Thoracic aorta (tissue), 2 donors: ENCODE data around the gene TNS3. TPM values are rescaled to one million over a fixed set of nuclear protein-coding genes. Genes with fewer than 3 reads are reported as not detected.

Source experiments
- ATAC-seq: fragments of 150-250 bp; one replicate; pipeline ENCODE4 v1.8.0; 2017; ENCODE audit warnings: low read depth; ENCODE audit not compliant: insufficient number of reproducible peaks, low FRiP score
- DNase-seq: peaks from one replicate; pipeline ENCODE4 v3.0.0-alpha.2; 2020; ENCODE audit warnings: low spot score
- H3K27ac ChIP-seq, 2 donors: fragments of 200-600 bp; sonication (generic); 1 replicate in 1 of 2; 2 replicates in 1 of 2; pipeline ENCODE4 v1.5.1; 2016; ENCODE audit warnings: mild to moderate bottlenecking in 2 of 2, moderate library complexity in 2 of 2
- H3K27me3 ChIP-seq: fragments of 200-600 bp; sonication (generic); replicated peaks from 2 replicates; pipeline ENCODE4 v1.6.0; 2016; ENCODE audit warnings: mild to moderate bottlenecking; ENCODE audit not compliant: insufficient read depth
- H3K36me3 ChIP-seq: fragments of 200-600 bp; sonication (generic); one replicate; pipeline ENCODE4 v1.5.1; 2016
- H3K4me1 ChIP-seq, 2 donors: fragments of 200-600 bp; sonication (generic); 1 replicate in 1 of 2; 2 replicates in 1 of 2; pipeline versions ENCODE4 v1.5.1 to v1.6.0; 2016; ENCODE audit warnings: low read depth in 2 of 2, mild to moderate bottlenecking in 1 of 2; ENCODE audit not compliant: control insufficient read depth in 1 of 2
- H3K4me3 ChIP-seq: fragments of 200-600 bp; sonication (generic); 2 replicates; pipeline ENCODE4 v1.5.1; 2016; ENCODE audit warnings: mild to moderate bottlenecking
- H3K9me3 ChIP-seq: fragments of 200-600 bp; sonication (generic); 2 replicates; pipeline ENCODE4 v1.5.1; 2016
- total RNA-seq, 2 donors: library from RNA; depleted of rRNA; stranded (reverse); fragments of >200 nt; gene quantifications; one replicate each; pipeline versions ENCODE4 v1.1.0 to v1.2.3, GENCODE V29; 2016
- TF ChIP-seq, protein P1 (sequence below): fragments of 200-600 bp; sonication (generic); IDR thresholded peaks from one replicate; pipeline ENCODE4 v1.5.1; 2019; ENCODE audit warnings: antibody characterized with exemption

The TNS3 gene
- total RNA-seq, 2 donors from 2014 or later = 138 to 151 TPM

DNA sequence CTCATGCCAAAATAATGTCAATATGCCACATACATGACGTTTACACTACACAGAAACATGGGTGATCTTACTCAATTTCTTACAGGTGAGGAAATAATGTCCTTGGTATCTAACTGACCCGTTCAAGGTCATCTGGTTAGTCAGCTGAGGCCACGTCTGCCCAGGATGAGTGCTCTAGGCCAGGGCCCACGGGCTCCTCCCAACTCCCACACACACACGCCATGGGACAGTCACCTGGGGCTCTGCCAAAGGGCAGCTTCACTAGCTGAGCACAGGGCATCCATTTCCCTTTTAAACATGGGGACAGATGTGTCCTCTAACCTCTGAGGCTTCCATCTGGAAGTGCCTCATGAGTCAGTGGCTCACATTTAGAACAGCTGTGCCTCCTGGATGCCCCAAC is 123.9 kb downstream of the TNS3 start:
- H3K4me3 ChIP-seq = no peak overlapping the region
- no peaks in the 10 kb centered on the region for H3K27me3 ChIP-seq
- DNase-seq (peak; percentile 42), ATAC-seq (no peak)
- H3K9me3 ChIP-seq = no peaks in the 10 kb centered on the region
- peaks cover 29 to 55% of the 10 kb centered on the region in 2 donors for H3K4me1 ChIP-seq
- TF ChIP-seq, protein P1, sequence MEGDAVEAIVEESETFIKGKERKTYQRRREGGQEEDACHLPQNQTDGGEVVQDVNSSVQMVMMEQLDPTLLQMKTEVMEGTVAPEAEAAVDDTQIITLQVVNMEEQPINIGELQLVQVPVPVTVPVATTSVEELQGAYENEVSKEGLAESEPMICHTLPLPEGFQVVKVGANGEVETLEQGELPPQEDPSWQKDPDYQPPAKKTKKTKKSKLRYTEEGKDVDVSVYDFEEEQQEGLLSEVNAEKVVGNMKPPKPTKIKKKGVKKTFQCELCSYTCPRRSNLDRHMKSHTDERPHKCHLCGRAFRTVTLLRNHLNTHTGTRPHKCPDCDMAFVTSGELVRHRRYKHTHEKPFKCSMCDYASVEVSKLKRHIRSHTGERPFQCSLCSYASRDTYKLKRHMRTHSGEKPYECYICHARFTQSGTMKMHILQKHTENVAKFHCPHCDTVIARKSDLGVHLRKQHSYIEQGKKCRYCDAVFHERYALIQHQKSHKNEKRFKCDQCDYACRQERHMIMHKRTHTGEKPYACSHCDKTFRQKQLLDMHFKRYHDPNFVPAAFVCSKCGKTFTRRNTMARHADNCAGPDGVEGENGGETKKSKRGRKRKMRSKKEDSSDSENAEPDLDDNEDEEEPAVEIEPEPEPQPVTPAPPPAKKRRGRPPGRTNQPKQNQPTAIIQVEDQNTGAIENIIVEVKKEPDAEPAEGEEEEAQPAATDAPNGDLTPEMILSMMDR = no peak
- peak overlapping the region in 1 of 2 donors; percentile 20 for H3K27ac ChIP-seq
- no peaks in the 10 kb centered on the region for H3K36me3 ChIP-seq

DNA sequence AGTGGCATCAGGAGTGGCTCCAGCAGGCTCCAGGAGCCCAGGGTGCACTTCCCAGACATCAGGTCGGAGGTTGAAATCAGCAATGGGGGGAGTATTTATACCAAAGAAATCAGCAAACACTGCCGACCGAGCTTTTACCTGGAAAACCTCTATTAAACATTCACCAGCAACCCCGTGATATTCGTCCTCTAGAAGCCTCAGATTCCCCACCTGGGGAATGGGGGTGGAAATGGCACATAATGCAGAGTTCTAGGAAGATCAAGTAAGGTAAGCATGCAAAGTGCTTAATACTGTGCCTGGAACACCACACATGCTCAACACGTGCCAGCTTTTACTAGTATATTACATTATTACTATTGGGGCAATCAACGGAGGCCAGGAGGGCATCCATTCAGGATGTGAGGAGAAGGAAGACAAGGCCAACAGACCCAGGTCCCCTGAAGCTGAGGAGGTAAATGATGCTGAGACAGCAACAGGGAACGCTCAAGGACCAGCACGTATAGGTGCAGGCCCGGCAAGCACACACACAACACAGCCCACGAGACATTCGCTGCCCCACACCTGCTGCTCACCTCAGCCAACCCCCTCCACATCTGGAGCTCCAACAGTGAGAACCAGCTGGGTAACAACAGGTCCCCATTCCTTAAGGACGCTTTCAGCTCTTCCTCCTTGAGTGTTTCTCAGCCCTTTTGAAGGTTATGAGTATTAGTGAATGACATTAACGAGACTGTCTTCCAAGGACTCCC is 125.5 kb downstream of the TNS3 start:
- Histone ChIP-seq H3K27me3 (no peaks in the 10 kb centered on the region), H3K27ac (no peak overlapping the region), H3K4me3 (no peak overlapping the region), H3K4me1 (peaks cover 46 to 69% of the 10 kb centered on the region in 2 donors), H3K36me3 (no peaks in the 10 kb centered on the region), H3K9me3 (no peaks in the 10 kb centered on the region)
- no peak for DNase-seq
- TF ChIP-seq, protein P1 = no peak
- ATAC-seq = no peak

DNA sequence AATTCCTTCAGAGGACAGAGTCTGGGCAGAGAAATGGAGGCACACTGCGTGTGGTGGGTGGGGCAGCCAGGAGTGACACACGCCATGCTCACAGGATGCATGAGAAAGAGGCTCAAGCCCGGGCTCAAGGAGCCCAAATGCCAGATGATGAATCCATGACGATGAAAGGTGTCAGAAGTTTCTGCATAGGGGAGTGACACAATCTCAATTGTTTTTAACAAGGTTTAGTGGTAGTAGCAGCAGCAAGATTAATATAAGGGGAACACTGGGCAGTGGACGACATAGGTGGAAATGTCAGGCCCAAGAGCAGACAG is 126.1 kb downstream of the TNS3 start:
- no peak for ATAC-seq
- Histone ChIP-seq H3K4me3 (no peak overlapping the region), H3K27ac (no peak overlapping the region), H3K9me3 (no peaks in the 10 kb centered on the region), H3K36me3 (no peaks in the 10 kb centered on the region), H3K27me3 (no peaks in the 10 kb centered on the region), H3K4me1 (peaks cover 50 to 69% of the 10 kb centered on the region in 2 donors)
- TF ChIP-seq, protein P1 = no peak
- DNase-seq = no peak

DNA sequence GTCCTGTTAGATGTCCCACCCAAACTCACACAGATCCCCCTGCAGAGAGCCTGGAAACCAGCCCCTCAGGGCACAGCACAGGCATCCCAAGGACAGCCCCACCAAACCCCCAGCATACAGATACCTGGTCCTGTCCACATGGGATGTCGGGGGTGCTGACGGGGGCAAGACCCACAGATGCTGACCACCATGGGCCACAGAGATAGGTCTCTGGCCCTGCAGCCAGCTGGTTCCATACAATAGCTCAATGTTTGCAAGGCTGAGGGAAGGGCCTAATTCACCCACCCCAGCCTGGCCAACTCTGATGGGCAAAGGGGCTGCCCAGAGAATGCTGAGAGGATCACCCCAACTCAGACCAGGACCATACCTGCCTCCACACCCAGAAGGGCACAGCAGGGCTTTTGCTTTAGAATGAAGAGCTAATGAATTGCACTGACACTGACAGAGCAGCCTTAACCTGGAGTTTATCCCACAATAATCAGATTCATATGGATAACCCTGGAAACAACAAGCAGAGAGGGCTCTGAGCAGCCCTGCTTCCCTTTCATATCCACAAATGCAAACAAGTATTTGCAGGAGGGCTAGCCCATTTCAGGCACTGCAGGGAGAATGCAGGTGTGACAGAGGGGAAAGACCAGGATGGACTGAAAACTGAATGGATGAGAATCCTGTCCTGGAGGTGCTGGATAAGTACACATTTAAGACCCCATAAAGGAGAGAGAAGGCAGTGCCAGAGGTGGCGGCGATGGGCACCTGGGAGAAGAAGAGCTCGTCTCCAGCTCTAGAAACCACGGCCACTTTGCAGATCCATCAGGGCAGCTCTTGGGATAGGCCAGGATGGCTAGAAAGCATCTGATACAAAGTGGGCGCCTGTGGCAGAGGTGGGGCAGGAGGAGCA is 126.7 kb downstream of the TNS3 start:
- no peak overlapping the region for H3K4me3 ChIP-seq
- no peaks in the 10 kb centered on the region for H3K9me3 ChIP-seq
- peak overlapping the region in 1 of 2 donors; percentile 89 for H3K27ac ChIP-seq
- ATAC-seq (no peak), DNase-seq (no peak)
- peaks cover 49 to 69% of the 10 kb centered on the region in 2 donors for H3K4me1 ChIP-seq
- H3K36me3 ChIP-seq = no peaks in the 10 kb centered on the region
- no peaks in the 10 kb centered on the region for H3K27me3 ChIP-seq
- TF ChIP-seq, protein P1 = no peak
